NCI-H510A treated with DMSO at 0.1 percent for 48 hours (cell line): ENCODE results near the gene PMPCA.

Experiments
- DNase-seq: peaks from one replicate; lab custom pipeline; 2025; lab: John Stamatoyannopoulos, UW

Gene PMPCA

GRCh38 chr9:136456258-136456657 lies 45.8 kb downstream of the PMPCA start:
- no peak for DNase-seq

DNA sequence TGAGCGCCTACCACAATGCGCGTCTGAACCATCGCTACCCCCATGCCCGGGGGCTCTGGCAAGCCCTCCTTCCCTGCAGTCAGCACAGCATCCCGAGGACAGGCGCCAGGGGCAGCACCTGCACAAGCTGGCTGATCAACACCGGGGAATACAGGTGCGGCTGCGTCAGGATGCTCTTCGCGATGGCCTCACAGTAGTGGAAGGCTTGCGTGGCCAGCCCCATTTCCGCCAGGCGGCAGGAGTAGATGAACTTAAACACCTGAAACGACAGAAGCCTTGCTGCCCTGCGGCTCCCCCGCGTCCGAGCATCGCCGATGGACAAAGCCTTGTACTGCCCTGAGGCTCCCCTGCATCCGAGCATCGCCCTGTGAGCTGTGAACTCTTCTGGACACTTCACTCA lies 46.9 kb downstream of the PMPCA start:
- no peak for DNase-seq

GRCh38 chr9:136459425-136459824 lies 49.0 kb downstream of the PMPCA start:
- DNase-seq = no peak

DNA sequence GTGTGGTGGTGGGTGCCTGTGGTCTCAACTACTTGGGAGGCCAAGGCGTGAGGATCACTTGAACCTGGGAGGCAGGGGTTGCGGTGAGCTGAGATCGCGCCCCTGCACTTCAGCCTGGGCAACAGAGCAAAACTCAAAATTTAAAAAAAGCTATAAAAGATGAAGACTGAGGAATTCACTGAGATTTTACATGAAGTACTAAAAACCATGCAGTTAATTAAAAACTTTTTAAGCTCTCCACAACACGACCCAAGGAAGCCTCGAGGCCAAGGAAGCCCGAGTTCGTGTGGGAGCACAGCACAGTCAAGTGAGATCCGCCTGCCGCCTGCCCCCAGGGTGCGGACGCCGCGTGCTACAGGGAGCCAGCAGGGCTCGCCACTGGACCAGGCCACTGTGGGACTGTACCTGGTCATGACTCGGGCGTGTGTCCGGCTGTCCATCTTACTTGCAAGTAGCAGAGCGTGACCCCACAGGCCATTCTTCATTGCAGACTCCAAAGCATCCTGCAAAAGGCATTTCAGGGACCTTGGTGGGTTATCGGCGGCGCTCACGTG lies 50.4 kb downstream of the PMPCA start:
- DNase-seq = no peak

DNA sequence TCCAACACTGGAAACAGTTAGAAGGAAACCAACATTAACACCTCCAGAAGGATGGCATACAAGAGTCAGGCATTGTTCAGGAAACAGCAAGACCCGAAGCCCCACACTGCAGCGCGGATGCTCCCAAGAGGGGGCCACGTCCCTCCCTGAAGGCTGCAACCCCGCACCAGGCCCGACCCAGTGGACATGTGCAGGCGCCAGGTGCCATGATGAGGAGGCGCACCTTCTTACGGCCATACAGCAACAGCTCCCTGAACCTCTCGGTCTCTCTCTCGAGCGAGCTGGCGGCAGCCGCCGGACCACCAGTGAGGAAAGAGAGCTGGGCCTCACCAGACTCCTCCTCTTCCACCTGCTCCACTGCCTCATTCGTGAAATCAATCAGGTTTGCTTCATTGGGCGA lies 52.2 kb downstream of the PMPCA start:
- no peak for DNase-seq

DNA sequence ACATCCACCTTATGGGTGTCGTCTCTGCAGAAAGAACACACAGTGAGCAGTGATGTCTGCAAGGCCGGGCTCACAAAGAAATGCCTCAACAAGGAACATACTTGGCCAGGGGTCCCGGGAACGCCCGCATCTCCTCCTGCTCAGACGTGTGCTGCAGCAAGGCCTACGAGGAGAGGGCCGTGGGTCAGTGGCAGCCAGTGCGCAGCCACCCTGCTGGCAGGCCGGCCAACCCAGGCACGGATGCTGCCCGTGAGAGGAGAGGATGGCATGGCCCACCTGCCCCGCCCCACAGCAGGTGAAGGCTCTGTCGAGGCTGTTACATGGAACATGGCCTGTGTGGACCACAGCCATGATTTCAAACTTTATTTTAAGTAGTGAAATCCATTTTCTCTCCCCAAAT lies 53.1 kb downstream of the PMPCA start:
- DNase-seq = no peak

DNA sequence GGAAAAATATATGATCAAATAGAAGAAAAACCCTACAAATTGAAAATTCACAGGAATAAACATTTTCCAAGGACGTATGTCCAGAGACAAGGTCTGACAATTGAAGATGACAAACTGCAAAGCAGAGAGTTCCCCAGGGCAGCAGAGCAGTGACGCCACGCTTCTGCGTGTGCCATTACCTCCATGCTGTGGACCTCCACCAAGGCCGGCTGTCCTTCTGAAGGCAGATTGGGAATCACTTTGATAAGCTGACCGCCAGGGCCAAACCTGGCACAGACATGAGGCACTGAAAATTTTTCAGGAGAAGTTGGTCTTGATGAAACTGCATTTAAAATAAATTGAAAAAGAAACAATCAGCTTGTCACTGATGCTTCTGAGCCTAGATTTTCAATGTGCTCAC lies 53.8 kb downstream of the PMPCA start:
- DNase-seq = no peak

- no peak for DNase-seq
Observed at GRCh38 chr9:136465500-136466154, 55.2 kb downstream of the PMPCA start.

- DNase-seq = no peak
Observed at GRCh38 chr9:136466155-136466541, 55.7 kb downstream of the PMPCA start.

DNA sequence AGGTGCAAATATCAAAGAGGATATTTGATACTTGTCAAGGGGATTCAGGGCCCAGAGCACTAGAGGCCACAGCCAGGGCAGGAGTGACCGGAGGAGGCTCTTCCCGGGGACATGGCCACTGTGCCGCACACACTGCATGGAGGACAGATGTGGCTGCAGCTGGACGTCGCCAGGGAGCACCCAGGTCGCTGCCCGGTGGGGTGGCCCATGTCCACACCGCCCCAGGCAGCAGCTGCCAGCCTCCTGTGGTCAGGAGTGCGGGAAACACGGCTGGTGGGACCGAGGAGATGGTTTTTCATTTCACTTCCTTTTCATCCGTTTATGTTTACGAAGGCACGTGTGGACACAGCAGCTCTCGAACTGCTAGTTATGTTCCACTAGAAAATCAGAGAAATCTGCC lies 57.3 kb downstream of the PMPCA start:
- no peak for DNase-seq

DNA sequence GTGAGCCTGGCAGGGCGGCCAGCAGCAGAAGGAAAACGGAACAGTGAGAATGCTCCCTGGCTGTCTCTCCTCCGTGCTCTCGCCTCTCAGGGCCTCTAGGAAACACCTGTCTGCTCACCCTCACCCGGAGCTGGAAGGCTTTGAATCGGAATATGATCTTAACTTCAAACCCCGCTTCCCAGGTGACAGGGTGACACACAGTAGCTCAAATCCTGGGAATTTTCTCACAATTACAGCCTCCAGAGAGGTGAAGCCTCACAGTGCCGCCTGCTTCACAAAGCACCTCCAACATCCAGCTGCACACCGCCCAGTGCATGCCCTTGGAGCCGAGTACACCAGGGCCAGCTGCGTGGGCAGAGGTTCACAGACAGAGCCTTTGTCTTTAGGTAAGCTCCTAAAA lies 59.9 kb downstream of the PMPCA start:
- no peak for DNase-seq

DNA sequence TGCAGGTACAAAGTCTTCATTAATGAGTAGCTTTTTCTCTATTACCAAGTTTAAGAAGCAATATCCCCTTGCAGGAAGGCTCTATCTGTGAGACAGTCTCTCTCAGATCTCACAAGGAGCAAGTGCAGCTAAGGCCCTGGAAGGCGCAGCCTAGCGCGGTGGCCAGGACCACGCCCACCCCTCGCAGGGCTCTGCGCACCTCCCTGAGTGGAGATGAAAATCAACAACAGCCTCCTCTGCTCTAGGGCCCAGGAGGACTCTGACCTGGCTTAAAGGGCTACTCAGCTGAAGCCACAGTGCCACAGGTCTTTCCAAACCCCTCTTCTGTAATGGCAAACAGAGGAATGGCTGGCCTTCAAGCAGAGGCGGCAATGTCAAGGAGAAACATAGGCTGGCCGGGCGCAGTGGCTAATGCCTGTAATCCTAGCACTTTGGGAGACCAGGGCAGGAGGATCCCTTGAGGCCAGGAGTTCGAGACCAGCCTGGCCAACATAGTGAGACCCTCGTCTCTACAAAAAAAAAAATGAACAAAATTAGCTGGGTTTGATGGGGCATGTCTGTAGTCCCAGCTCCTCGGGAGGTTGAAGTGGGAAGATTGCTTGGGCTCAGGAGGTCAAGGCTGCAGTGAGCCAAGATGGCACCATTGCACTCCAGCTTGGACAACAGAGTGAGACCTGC lies 60.5 kb downstream of the PMPCA start:
- DNase-seq = no peak

- DNase-seq = no peak
Observed at GRCh38 chr9:136471802-136472487, 61.5 kb downstream of the PMPCA start.

DNA sequence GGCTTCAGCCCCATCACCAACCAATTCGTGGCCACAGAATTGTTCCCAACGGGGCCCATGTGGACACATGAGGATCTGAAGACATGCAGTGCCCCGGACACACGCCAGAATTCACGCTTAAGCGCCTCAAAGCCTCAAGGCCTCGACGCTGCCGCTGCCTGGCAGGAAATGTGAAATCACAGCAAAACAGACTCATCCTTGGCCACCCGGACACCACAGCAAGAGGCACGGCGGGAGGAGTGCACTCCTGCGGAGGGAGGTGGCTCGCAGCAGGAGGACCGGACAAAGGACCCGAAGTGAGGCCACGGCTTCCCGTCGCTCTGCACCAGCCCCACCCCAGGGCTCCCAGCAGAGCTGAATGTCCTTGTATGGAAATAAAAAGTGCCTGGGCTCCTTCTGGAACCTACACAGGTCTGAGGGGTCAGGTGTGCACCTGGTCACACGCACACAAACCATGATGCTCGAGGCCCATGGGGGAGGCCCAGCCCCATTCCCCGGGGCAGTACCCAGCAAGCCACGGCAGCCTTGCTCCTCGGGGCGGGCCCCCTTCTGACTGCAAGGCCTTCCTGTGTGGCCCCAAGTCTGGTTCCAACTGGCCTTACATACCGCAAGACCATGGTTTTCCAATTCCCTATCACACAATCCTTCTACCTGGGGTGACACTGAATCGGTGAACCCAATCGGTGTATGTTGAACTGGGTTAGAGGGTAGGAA lies 62.3 kb downstream of the PMPCA start:
- DNase-seq = no peak

DNA sequence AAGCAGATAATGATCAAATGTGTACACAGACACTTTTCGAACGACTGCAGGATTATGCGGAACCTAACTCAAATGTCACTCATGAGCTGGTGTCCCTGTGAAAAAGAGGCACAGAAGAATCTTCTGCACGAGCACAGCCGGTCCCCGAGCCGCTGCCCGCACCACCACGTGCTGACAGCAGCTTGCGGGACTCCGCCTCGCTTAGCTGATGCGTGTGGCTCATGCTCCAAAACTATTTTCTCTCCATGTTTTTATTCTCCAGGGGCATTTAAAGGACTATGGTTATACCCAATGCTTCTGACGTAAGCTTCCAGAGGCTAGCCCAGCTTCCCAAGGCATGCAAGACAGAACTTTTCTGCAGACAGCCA lies 62.9 kb downstream of the PMPCA start:
- no peak for DNase-seq
